SK-N-SH treated with all-trans-retinoic acid at 6 μM for 48 hours (cell line): ENCODE results near the gene KCNK3.

Experiments used
- CREB5 ChIP-seq: fragments of 250-450 bp; sonication (Bioruptor Pico); IDR thresholded peaks from 2 replicates; pipeline ENCODE4 v1.5.1; 2020; ENCODE audit warnings: low read depth, mild to moderate bottlenecking, moderate library complexity
- CSDC2 ChIP-seq: fragments of 250-450 bp; sonication (Bioruptor Pico); IDR thresholded peaks from 2 replicates; pipeline ENCODE4 v1.5.0; 2020; ENCODE audit warnings: mild to moderate bottlenecking, moderate library complexity
- ESRRG ChIP-seq: fragments of 250-450 bp; sonication (Bioruptor Pico); IDR thresholded peaks from 2 replicates; pipeline ENCODE4 v1.6.1; 2021; ENCODE audit warnings: mild to moderate bottlenecking
- ISL1 ChIP-seq: fragments of 250-450 bp; sonication (Bioruptor Pico); IDR thresholded peaks from 2 replicates; pipeline ENCODE4 v2.1.2; 2022; ENCODE audit warnings: mild to moderate bottlenecking, moderate library complexity
- PATZ1 ChIP-seq: fragments of 250-450 bp; sonication (Bioruptor Pico); IDR thresholded peaks from 2 replicates; pipeline ENCODE4 v1.8.0; 2020; ENCODE audit warnings: mild to moderate bottlenecking, moderate library complexity, borderline replicate concordance
- RARB ChIP-seq: fragments of 250-450 bp; sonication (Bioruptor Pico); IDR thresholded peaks from 2 replicates; pipeline ENCODE4 v1.8.0; 2021; ENCODE audit warnings: mild to moderate bottlenecking, moderate library complexity
- SNAI2 ChIP-seq: fragments of 250-450 bp; sonication (Bioruptor Pico); IDR thresholded peaks from 2 replicates; pipeline ENCODE4 v1.5.0; 2020; ENCODE audit warnings: mild to moderate bottlenecking, moderate library complexity
- TCF4 ChIP-seq: fragments of 250-450 bp; sonication (Bioruptor Pico); IDR thresholded peaks from 2 replicates; pipeline ENCODE4 v1.8.0; 2021; ENCODE audit warnings: mild to moderate bottlenecking, moderate library complexity, borderline replicate concordance
- TOX ChIP-seq: fragments of 250-450 bp; sonication (Bioruptor Pico); IDR thresholded peaks from 2 replicates; pipeline ENCODE4 v1.8.0; 2021; ENCODE audit warnings: mild to moderate bottlenecking, moderate library complexity, borderline replicate concordance
- ZC3H10 ChIP-seq: fragments of 250-450 bp; sonication (Bioruptor Pico); IDR thresholded peaks from 2 replicates; pipeline ENCODE4 v1.5.1; 2021; ENCODE audit warnings: mild to moderate bottlenecking, moderate library complexity
- ZFP3 ChIP-seq: fragments of 250-450 bp; sonication (Bioruptor Pico); IDR thresholded peaks from 2 replicates; pipeline ENCODE4 v1.5.0; 2020; ENCODE audit warnings: mild to moderate bottlenecking, moderate library complexity
- ZNF70 ChIP-seq: fragments of 450-650 bp; formaldehyde crosslinking; IDR thresholded peaks from 2 replicates; pipeline ENCODE4 v1.5.0; 2020; ENCODE audit warnings: mild to moderate bottlenecking, moderate library complexity

- no peak for TF ChIP-seq TOX (CRISPR knock-in tag)
- no peak for TF ChIP-seq ZC3H10
- no peak for TF ChIP-seq ZFP3 (CRISPR knock-in tag)
- no peak for TF ChIP-seq RARB
- no peak for TF ChIP-seq CREB5
- TF ChIP-seq TCF4 (CRISPR knock-in tag), result no peak
- TF ChIP-seq PATZ1 (CRISPR knock-in tag), result no peak
- TF ChIP-seq ESRRG, result no peak
- TF ChIP-seq SNAI2 (CRISPR knock-in tag), result no peak
- no peak for TF ChIP-seq CSDC2 (CRISPR knock-in tag)
- no peak for TF ChIP-seq ZNF70 (CRISPR knock-in tag)
- no peak for TF ChIP-seq ISL1 (CRISPR knock-in tag)
Observed at GRCh38 chr2:26670171-26670570, 22.4 kb upstream of the KCNK3 start.
